Esophagus squamous epithelium (tissue), 5 donors: ENCODE data around the gene SLC16A5. TPM values are rescaled to one million over a fixed set of nuclear protein-coding genes. Genes with fewer than 3 reads are reported as not detected.
"Not testable (repeated sequence)": the region's sequence is repeated elsewhere in the genome, so short reads cannot be mapped to it uniquely, and the experiment has no call there.

Experiments used
- DNase-seq: peaks from one replicate; lab custom pipeline; 2025; lab: John Stamatoyannopoulos, UW
- H3K27ac ChIP-seq, 4 donors: fragments of 200-600 bp; sonication (generic); one replicate each; pipeline ENCODE4 v1.5.1; 2016 to 2019; ENCODE audit warnings: mild to moderate bottlenecking in 1 of 4
- H3K27me3 ChIP-seq, 4 donors: fragments of 200-600 bp; sonication (generic); 1 replicate in 3 of 4; 2 replicates in 1 of 4; pipeline versions ENCODE4 v1.5.1 to v1.6.0; 2017 to 2021; ENCODE audit warnings: antibody characterized with exemption in 1 of 4
- H3K36me3 ChIP-seq, 3 donors: fragments of 200-600 bp; sonication (generic); one replicate each; pipeline ENCODE4 v1.5.1; 2016 to 2019
- H3K4me1 ChIP-seq, 3 donors: fragments of 200-600 bp; sonication (generic); one replicate each; pipeline ENCODE4 v1.5.1; 2017 to 2019
- H3K4me3 ChIP-seq, 4 donors: fragments of 200-600 bp; sonication (generic); 1 replicate in 3 of 4; 2 replicates in 1 of 4; pipeline ENCODE4 v1.5.1; 2016 to 2019; ENCODE audit warnings: mild to moderate bottlenecking in 2 of 4, moderate library complexity in 1 of 4
- H3K9me3 ChIP-seq, 3 donors: fragments of 200-600 bp; sonication (generic); one replicate each; pipeline ENCODE4 v1.5.1; 2016 to 2019
- POLR2A ChIP-seq, 4 donors: fragments of 450-650 bp; IDR thresholded peaks; one replicate each; pipeline ENCODE4 v1.6.1; 2017; ENCODE audit warnings: antibody characterized with exemption in 4 of 4, mild to moderate bottlenecking in 4 of 4, moderate library complexity in 3 of 4
- WGBS, 2 donors: methylation state at CpG; one replicate each; pipeline ENCODE4 v1.1.5; 2018; 5-methylcytosine and 5-hydroxymethylcytosine counted together
- intact Hi-C: fragments of 100-400 bp; cut with DNase I; formaldehyde crosslinking; loops from one replicate; pipeline ENCODE4 v1.15.0; 2022
- total RNA-seq, 4 donors: library from RNA; depleted of rRNA; stranded (reverse); fragments of >200 nt; gene quantifications; one replicate each; pipeline ENCODE4 v1.1.0, GENCODE V29; 2016
- TF ChIP-seq, protein P1 (sequence below), 6 experiments: fragments of 450-650 bp in 4 of 6; fragments of 200-600 bp in 2 of 6; sonication (generic) in 2 of 6; IDR thresholded peaks; one replicate each; pipeline ENCODE4 v1.5.1; 2016 to 2019; ENCODE audit warnings: antibody characterized with exemption in 6 of 6, mild to moderate bottlenecking in 4 of 6, moderate library complexity in 4 of 6
- donor health status: DM: yes; HTN: yes; CAD: no.

The SLC16A5 gene
- 10 to 100 TPM; 13.4 to 22.9 (median 17.4) TPM for total RNA-seq

DNA sequence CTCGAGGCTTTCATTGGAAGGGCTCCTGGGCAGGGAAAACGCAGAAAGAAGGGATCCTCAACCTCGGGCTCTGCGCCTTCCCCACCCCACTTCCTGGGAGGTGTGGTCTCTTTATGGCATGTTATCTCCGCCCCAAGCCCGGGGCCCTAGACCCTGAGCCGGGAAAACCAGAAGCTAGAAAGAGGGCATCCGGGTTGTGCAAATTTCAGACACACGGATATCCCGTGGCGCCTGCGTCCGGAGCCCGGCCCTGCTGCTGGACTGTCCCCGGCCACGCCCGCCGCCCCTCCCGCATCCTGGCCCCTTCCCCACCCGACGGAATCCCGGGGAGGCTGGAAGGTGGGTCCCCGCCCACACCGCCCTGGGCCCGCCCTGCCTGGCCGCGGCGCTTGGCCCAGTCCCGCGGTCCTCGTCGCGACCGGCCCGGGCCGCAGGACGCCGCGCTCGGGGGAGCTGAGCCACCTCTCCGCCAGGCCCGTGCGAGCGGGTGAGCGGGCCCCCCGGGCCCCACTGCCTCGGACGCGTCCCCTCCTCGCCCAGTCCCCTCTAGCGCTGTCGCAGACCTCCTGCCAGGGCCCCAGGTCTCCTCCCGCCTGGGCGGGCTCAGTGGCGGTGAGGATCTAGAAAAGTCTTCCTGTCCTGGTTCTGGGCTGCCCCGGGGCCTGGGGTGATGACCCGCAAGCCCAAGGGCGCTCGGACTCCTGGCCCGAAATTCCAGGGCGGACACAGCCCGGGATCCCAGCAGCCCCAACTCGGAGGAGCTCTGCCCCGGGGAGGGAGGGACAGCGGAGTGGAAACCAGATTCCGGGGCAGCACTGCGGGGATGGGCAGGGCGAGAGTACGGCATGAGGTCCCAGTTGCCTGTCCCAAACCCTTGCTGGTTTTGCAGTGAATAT lies at the start of gene SLC16A5:
SLC16A5 (plus strand) TSS at position 397 of the 896 bp plus-strand sequence. CDS start 5,683 bp downstream, outside the sequence.
- Histone ChIP-seq H3K36me3 (no peaks in the 10 kb centered on the region), H3K9me3 (no peaks in the 10 kb centered on the region), H3K4me1 (peaks cover 39 to 86% (median 53%) of the 10 kb centered on the region in 3 donors), H3K27me3 (no peaks in the 10 kb centered on the region), H3K27ac (peak within 1 kb of the TSS; percentile 92 to 94 (median 92)), H3K4me3 (peak within 1 kb of the TSS; percentile 50 to 71 (median 68))
- peak in 2 of 4 donors; percentile 35 to 80 for TF ChIP-seq POLR2A (IDR thresholded peaks at IDR 0.05)
- TF ChIP-seq, protein P1, sequence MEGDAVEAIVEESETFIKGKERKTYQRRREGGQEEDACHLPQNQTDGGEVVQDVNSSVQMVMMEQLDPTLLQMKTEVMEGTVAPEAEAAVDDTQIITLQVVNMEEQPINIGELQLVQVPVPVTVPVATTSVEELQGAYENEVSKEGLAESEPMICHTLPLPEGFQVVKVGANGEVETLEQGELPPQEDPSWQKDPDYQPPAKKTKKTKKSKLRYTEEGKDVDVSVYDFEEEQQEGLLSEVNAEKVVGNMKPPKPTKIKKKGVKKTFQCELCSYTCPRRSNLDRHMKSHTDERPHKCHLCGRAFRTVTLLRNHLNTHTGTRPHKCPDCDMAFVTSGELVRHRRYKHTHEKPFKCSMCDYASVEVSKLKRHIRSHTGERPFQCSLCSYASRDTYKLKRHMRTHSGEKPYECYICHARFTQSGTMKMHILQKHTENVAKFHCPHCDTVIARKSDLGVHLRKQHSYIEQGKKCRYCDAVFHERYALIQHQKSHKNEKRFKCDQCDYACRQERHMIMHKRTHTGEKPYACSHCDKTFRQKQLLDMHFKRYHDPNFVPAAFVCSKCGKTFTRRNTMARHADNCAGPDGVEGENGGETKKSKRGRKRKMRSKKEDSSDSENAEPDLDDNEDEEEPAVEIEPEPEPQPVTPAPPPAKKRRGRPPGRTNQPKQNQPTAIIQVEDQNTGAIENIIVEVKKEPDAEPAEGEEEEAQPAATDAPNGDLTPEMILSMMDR (IDR thresholded peaks at IDR 0.05): no peak
- intact Hi-C loops: no loop called here
- 0 to 8% methylated on average over 11 to 16 of the region's 69 CpGs for WGBS, 2 donors
- DNase-seq: peak; percentile 27

GRCh38 chr17:75039238-75039637 lies 48.5 kb upstream of the SLC16A5 start:
- intact Hi-C loops: no loop called here
- H3K36me3 ChIP-seq: peaks cover 18 to 53% (median 35%) of the 10 kb centered on the region in 3 donors
- H3K9me3 ChIP-seq: no peaks in the 10 kb centered on the region
- DNase-seq: no peak
- H3K4me1 ChIP-seq: peaks cover 17 to 32% (median 19%) of the 10 kb centered on the region in 3 donors
- H3K27ac ChIP-seq: no peak overlapping the region
- WGBS, 2 donors: 78 to 83% methylated on average over 5 of the region's 5 CpGs
- H3K4me3 ChIP-seq: no peak overlapping the region
- no peaks in the 10 kb centered on the region for H3K27me3 ChIP-seq
- TF ChIP-seq, protein P1 (IDR thresholded peaks at IDR 0.05): no peak
- no peak for TF ChIP-seq POLR2A (IDR thresholded peaks at IDR 0.05)

DNA sequence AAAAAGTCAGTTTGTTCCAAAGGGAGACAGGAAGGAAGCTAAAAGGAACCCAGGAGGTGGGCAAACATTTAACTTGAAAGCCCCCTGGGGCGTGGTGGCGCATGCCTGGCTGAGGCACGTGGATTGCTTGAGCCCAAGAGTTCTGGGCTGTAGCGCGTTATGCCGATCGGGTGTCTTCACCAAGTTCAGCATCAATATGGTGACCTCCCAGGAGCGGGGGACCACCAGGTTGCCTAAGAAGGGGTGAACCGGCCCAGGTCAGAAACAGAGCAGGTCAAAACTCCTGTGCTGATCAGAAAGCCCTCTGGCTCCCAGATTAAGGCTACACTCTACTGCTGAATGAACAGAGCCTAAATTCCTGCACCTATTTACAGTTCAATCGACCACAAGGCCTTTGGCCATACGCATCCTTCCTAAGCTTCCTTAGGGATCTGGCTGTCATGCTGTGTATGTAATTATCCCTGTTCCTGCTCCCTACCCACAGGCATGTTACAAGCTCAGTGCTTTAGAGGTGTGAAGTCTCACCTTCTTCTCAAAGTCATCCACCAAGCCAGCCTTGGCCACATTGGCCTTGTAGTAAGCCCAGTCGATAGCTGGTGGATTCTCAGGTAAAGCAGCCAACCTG lies 46.0 kb upstream of the SLC16A5 start:
- peaks cover 2 to 25% (median 8%) of the 10 kb centered on the region in 3 donors for H3K4me1 ChIP-seq
- no peak for DNase-seq
- no peak overlapping the region for H3K27ac ChIP-seq
- peaks cover 18 to 53% (median 35%) of the 10 kb centered on the region in 3 donors for H3K36me3 ChIP-seq
- 82 to 84% methylated on average over 10 to 11 of the region's 12 CpGs for WGBS, 2 donors
- TF ChIP-seq POLR2A (IDR thresholded peaks at IDR 0.05): no peak
- TF ChIP-seq, protein P1 (IDR thresholded peaks at IDR 0.05): no peak
- H3K4me3 ChIP-seq: no peak overlapping the region
- no peaks in the 10 kb centered on the region for H3K27me3 ChIP-seq
- intact Hi-C loops: no loop called here
- no peaks in the 10 kb centered on the region for H3K9me3 ChIP-seq

DNA sequence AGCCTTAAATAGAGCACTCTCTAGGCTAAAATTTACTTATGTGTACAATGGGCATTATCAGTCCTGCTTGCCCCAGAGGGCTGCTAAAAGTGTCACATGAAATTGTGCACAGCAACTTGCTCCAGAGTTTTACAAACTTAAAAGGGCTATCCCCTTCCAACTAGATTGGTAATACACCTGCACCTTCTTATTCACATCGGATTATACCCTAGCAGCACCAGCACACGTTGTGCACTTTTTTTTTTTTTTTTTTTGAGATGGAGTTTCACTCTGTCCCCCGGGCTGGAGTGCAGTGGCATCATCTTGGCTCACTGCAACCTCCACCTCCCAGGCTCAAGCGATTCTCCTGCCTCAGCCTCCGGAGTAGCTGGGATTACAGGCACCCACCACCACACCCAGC lies 44.0 kb upstream of the SLC16A5 start:
- DNase-seq, H3K4me3 ChIP-seq, H3K27ac ChIP-seq, intact Hi-C loops, H3K9me3 ChIP-seq, H3K27me3 ChIP-seq: not testable (repeated sequence)
- WGBS, 2 donors: 56 to 76% methylated on average over 3 to 5 of the region's 5 CpGs
- H3K4me1 ChIP-seq: peaks cover 6 to 32% (median 18%) of the 10 kb centered on the region in 3 donors
- peaks cover 13 to 42% (median 32%) of the 10 kb centered on the region in 3 donors for H3K36me3 ChIP-seq

DNA sequence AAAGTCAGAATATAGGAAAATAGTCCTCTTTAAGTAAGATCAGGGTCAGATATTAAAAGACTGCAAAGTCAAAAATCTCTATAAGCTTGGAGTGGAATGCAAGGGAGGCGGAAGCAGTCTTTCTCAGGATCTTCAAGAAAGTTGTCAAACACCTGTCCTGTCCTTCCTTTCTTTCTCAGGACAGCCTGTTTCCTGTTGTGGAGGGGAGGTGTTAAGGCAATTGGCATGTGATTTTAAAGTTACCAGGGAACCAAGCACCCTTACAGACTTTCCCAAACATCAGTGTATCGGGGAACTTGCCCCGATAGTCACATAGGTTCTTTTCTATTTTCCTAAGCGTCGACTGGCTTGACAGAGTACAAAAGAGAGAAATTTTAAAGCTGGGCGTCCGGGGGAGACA lies 43.0 kb upstream of the SLC16A5 start:
- Histone ChIP-seq H3K4me1 (peaks cover 6 to 41% (median 23%) of the 10 kb centered on the region in 3 donors), H3K27ac (no peak overlapping the region), H3K9me3 (no peaks in the 10 kb centered on the region), H3K4me3 (no peak overlapping the region), H3K36me3 (peaks cover 6 to 40% (median 24%) of the 10 kb centered on the region in 3 donors), H3K27me3 (no peaks in the 10 kb centered on the region)
- no peak for DNase-seq
- no peak for TF ChIP-seq POLR2A (IDR thresholded peaks at IDR 0.05)
- TF ChIP-seq, protein P1 (IDR thresholded peaks at IDR 0.05): no peak
- intact Hi-C loops: no loop called here
- 80 to 87% methylated on average over 7 of the region's 7 CpGs for WGBS, 2 donors

DNA sequence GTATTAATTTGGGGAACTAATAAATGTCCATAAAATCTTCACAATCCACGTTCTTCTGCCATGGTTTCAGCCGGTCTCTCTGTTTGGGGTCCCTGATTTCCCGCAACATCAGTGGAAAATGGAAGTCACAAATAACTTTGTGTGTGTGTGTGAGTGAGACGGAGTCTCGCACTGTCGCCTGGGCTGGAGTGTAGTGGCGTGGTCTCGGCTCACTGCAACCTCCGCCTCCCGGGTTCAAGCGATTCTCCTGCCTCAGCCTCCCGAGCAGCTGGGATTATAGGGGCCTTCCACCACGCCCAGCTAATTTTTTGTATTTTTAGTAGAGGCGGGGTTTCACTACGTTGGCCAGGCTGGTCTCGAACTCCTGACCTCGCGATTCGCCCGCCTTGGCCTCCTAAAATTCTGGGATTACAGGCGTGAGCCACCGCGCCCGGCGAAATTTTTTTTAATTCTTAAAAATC lies 41.8 kb upstream of the SLC16A5 start:
- intact Hi-C loops, H3K9me3 ChIP-seq, DNase-seq, H3K27me3 ChIP-seq: not testable (repeated sequence)
- Histone ChIP-seq H3K27ac (peak overlapping the region; percentile 99), H3K4me1 (peaks cover 6 to 42% (median 23%) of the 10 kb centered on the region in 3 donors), H3K36me3 (peaks cover 0 to 40% (median 18%) of the 10 kb centered on the region in 3 donors), H3K4me3 (peak overlapping the region; percentile 92 to 98 (median 96))
- WGBS, 2 donors: 15 to 20% methylated on average over 16 to 23 of the region's 25 CpGs
